T-cell (primary cell): ENCODE results near the gene RAB1A. TPM values are rescaled to one million over a fixed set of nuclear protein-coding genes. Genes with fewer than 3 reads are reported as not detected.
A peak's percentile ranks its signal among the peaks of the same experiment; 100 is the strongest.

ENCODE experiments used
- ATAC-seq, 4 experiments: fragments of 200-7000 bp in 3 of 4; fragments of 150-1000 bp in 1 of 4; cut with Tn5 transposase; replicated peaks in 1 of 4; 1 replicate in 3 of 4; 2 replicates in 1 of 4; pipeline ENCODE4 v1.10.0; 2021; ENCODE audit warnings: moderate library complexity in 3 of 4, mild to moderate bottlenecking in 2 of 4, moderate number of reproducible peaks in 1 of 4
- CTCF ChIA-PET, 2 donors: fragments of 300-600 bp; sonication (Branson Sonifier 250); formaldehyde crosslinking; loops; one replicate each; lab custom pipeline; 2022; ENCODE audit warnings: antibody characterized with exemption in 2 of 2; lab: Charles Lee
- POLR2A ChIA-PET, 2 donors: fragments of 300-600 bp; sonication (Branson Sonifier 250); formaldehyde crosslinking; loops; one replicate each; lab custom pipeline; 2022; ENCODE audit warnings: antibody characterized with exemption in 2 of 2; lab: Charles Lee
- DNase-seq, 35 experiments: peaks; one replicate each; pipeline versions ENCODE4 v3.0.0 to v3.0.0-alpha.2; 2013 to 2023
- H3K27ac ChIP-seq: one replicate; pipeline ENCODE4 v1.5.1; 2013; ENCODE audit warnings: low read length
- H3K27me3 ChIP-seq, 2 experiments: replicated peaks in 1 of 2; 1 replicate in 1 of 2; 2 replicates in 1 of 2; pipeline versions ENCODE4 v1.6.1 to v1.7.0; 2013; ENCODE audit warnings: low read length in 1 of 2, mixed read lengths in 1 of 2; ENCODE audit not compliant: control insufficient read depth in 2 of 2, insufficient read depth in 2 of 2; ENCODE audit errors: extremely low read depth in 1 of 2
- H3K36me3 ChIP-seq, 2 donors: 1 replicate in 1 of 2; 2 replicates in 1 of 2; pipeline versions ENCODE4 v1.6.1 to v1.7.0; 2013; ENCODE audit warnings: low read length in 1 of 2; ENCODE audit not compliant: control insufficient read depth in 2 of 2, insufficient read depth in 1 of 2; ENCODE audit errors: extremely low read depth in 1 of 2
- H3K4me1 ChIP-seq, 2 experiments: 1 replicate in 1 of 2; 2 replicates in 1 of 2; pipeline versions ENCODE4 v1.6.1 to v1.7.0; 2013; ENCODE audit warnings: low read length in 2 of 2, mixed read lengths in 1 of 2; ENCODE audit not compliant: insufficient read depth in 2 of 2, control insufficient read depth in 1 of 2; ENCODE audit errors: extremely low read depth in 1 of 2
- H3K4me3 ChIP-seq, 2 donors: 1 replicate in 1 of 2; 2 replicates in 1 of 2; pipeline versions ENCODE4 v1.5.1 to v1.7.0; 2013; ENCODE audit warnings: mild to moderate bottlenecking in 2 of 2, low read length in 1 of 2, moderate library complexity in 1 of 2; ENCODE audit not compliant: control insufficient read depth in 1 of 2; ENCODE audit errors: extremely low read depth in 1 of 2
- H3K9me3 ChIP-seq: 2 replicates; pipeline ENCODE4 v1.7.0; 2013
- H3K27ac Mint-ChIP-seq, 2 donors: one replicate each; pipeline ENCODE4 v1.8.0; 2020 to 2021; ENCODE audit warnings: mild to moderate bottlenecking in 2 of 2, mixed read lengths in 2 of 2
- H3K27me3 Mint-ChIP-seq, 2 donors: one replicate each; pipeline ENCODE4 v1.8.0; 2021 to 2022; ENCODE audit warnings: mixed read lengths in 2 of 2
- H3K36me3 Mint-ChIP-seq: one replicate; pipeline ENCODE4 v1.8.0; 2021; ENCODE audit warnings: mixed read lengths
- H3K4me1 Mint-ChIP-seq, 3 donors: one replicate each; pipeline ENCODE4 v1.8.0; 2020 to 2022; ENCODE audit warnings: mixed read lengths in 3 of 3, mild to moderate bottlenecking in 1 of 3
- H3K4me3 Mint-ChIP-seq, 3 donors: one replicate each; pipeline ENCODE4 v1.8.0; 2020 to 2022; ENCODE audit warnings: mild to moderate bottlenecking in 3 of 3, mixed read lengths in 3 of 3, moderate library complexity in 3 of 3
- H3K9me3 Mint-ChIP-seq, 3 donors: one replicate each; pipeline ENCODE4 v1.8.0; 2020 to 2022; ENCODE audit warnings: mixed read lengths in 3 of 3
- WGBS: methylation state at CpG from one replicate; pipeline ENCODE4 v1.1.5; 2013; ENCODE audit warnings: missing lambda C conversion rate; ENCODE audit not compliant: insufficient coverage; 5-methylcytosine and 5-hydroxymethylcytosine counted together
- total RNA-seq, 35 experiments: library from RNA in 6 of 35; stranded (reverse) in 6 of 35; fragments of 120-200 nt in 1 of 35; gene quantifications; one replicate each; pipeline versions ENCODE4 v1.2.1 to v1.2.4 and lab custom pipeline; 2013 to 2026

Gene RAB1A
- total RNA-seq, 5 donors from 2014 or later (not counting 1 experiment from before 2014, with no cell fraction given) = 39.1 to 54.3 (median 42.6) TPM

GRCh38 chr2:65122313-65122712 is 7.6 kb downstream of the RAB1A start:
- POLR2A ChIA-PET = interaction anchor here (0.5 to 0.6 kb wide), 4 partner anchors 10 to 795 kb away, joined by 3 to 4 read pairs (median 3); no protein-coding TSS in a partner anchor
- peaks cover 13% of the 10 kb centered on the region for H3K36me3 Mint-ChIP-seq
- Histone ChIP-seq H3K4me1 (peaks cover 15 to 57% of the 10 kb centered on the region in 2 experiments), H3K4me3 (no peak overlapping the region), H3K27me3 (no peaks in the 10 kb centered on the region), H3K36me3 (peaks cover 2 to 4% of the 10 kb centered on the region in 2 donors), H3K9me3 (no peaks in the 10 kb centered on the region), H3K27ac (no peak overlapping the region)
- H3K27ac Mint-ChIP-seq = no peak overlapping the region
- H3K27me3 Mint-ChIP-seq = no peaks in the 10 kb centered on the region
- no peaks in the 10 kb centered on the region for H3K9me3 Mint-ChIP-seq
- peaks cover 76 to 81% (median 80%) of the 10 kb centered on the region in 3 donors for H3K4me1 Mint-ChIP-seq
- WGBS = 40% methylated on average over 1 of the region's 7 CpGs
- DNase-seq = no peak
- CTCF ChIA-PET = interaction anchor here (0.6 to 0.9 kb wide), 7 partner anchors 17 to 1530 kb away, joined by 3 to 7 read pairs (median 5); no protein-coding TSS in a partner anchor
- H3K4me3 Mint-ChIP-seq = peak overlapping the region in 1 of 3 donors; percentile 39
- peak in 1 of 4 experiments; percentile 21 for ATAC-seq

- Mint-ChIP-seq H3K4me3 (peak overlapping the region in 1 of 3 donors; percentile 41), H3K4me1 (peaks cover 79 to 80% (median 79%) of the 10 kb centered on the region in 3 donors), H3K36me3 (peaks cover 14% of the 10 kb centered on the region), H3K27ac (peak overlapping the region in 1 of 2 donors; percentile 3), H3K9me3 (no peaks in the 10 kb centered on the region), H3K27me3 (no peaks in the 10 kb centered on the region)
- 100% methylated on average over 1 of the region's 5 CpGs for WGBS
- ATAC-seq = peak in 1 of 4 experiments; percentile 19
- Histone ChIP-seq H3K27ac (no peak overlapping the region), H3K36me3 (peaks cover 2 to 4% of the 10 kb centered on the region in 2 donors), H3K4me3 (no peak overlapping the region), H3K4me1 (peaks cover 7 to 60% of the 10 kb centered on the region in 2 experiments), H3K9me3 (no peaks in the 10 kb centered on the region), H3K27me3 (no peaks in the 10 kb centered on the region)
- CTCF ChIA-PET = interaction anchor here (0.6 to 0.7 kb wide), 7 partner anchors 21 to 804 kb away, joined by 3 to 8 read pairs (median 5); no protein-coding TSS in a partner anchor
- no peak for DNase-seq
- POLR2A ChIA-PET = interaction anchor here (0.6 kb wide), 5 partner anchors 8 to 1467 kb away, joined by 4 to 7 read pairs (median 5); partner anchors contain the start of gene RAB1A (in 1 of the 2)
Measured at GRCh38 chr2:65120990-65121693, 8.8 kb downstream of the RAB1A start.

- ChIA-PET CTCF (interaction anchor here in 1 of 2 donors (1.6 kb wide), 1 partner anchor 9 kb away, joined by 4 read pairs; no protein-coding TSS in a partner anchor), POLR2A (no interaction called here)
- peak overlapping the region in 1 of 3 donors; percentile 30 for H3K4me3 Mint-ChIP-seq
- Histone ChIP-seq H3K36me3 (peaks cover 2 to 5% of the 10 kb centered on the region in 2 donors), H3K4me1 (peaks cover 2 to 36% of the 10 kb centered on the region in 2 experiments), H3K4me3 (no peak overlapping the region), H3K27me3 (no peaks in the 10 kb centered on the region), H3K27ac (no peak overlapping the region), H3K9me3 (no peaks in the 10 kb centered on the region)
- no peaks in the 10 kb centered on the region for H3K27me3 Mint-ChIP-seq
- DNase-seq (no peak), ATAC-seq (no peak)
- H3K9me3 Mint-ChIP-seq = peaks cover 0 to 4% (median 0%) of the 10 kb centered on the region in 3 donors
- H3K27ac Mint-ChIP-seq = no peak overlapping the region
- peaks cover 18% of the 10 kb centered on the region for H3K36me3 Mint-ChIP-seq
- peaks cover 72 to 77% (median 77%) of the 10 kb centered on the region in 3 donors for H3K4me1 Mint-ChIP-seq
Measured at GRCh38 chr2:65116645-65117044, 13.3 kb downstream of the RAB1A start.

- peaks cover 0 to 7% of the 10 kb centered on the region in 2 donors for H3K36me3 ChIP-seq
- no peaks in the 10 kb centered on the region for H3K27me3 ChIP-seq
- no peaks in the 10 kb centered on the region for H3K9me3 ChIP-seq
- no peaks in the 10 kb centered on the region for H3K27me3 Mint-ChIP-seq
- no peak overlapping the region for H3K27ac Mint-ChIP-seq
- no peak overlapping the region for H3K27ac ChIP-seq
- peaks cover 73 to 77% (median 74%) of the 10 kb centered on the region in 3 donors for H3K4me1 Mint-ChIP-seq
- peaks cover 0 to 4% (median 0%) of the 10 kb centered on the region in 3 donors for H3K9me3 Mint-ChIP-seq
- peaks cover 15% of the 10 kb centered on the region for H3K36me3 Mint-ChIP-seq
- ChIA-PET CTCF (no interaction called here), POLR2A (interaction anchor here in 1 of 2 donors (0.5 kb wide), 1 partner anchor 14 kb away, joined by 3 read pairs; no protein-coding TSS in a partner anchor)
- ATAC-seq = no peak
- no peak for DNase-seq
- H3K4me1 ChIP-seq = peaks cover 0 to 33% of the 10 kb centered on the region in 2 experiments
- peak overlapping the region in 1 of 3 donors; percentile 22 for H3K4me3 Mint-ChIP-seq
- no peak overlapping the region for H3K4me3 ChIP-seq
Measured at GRCh38 chr2:65114921-65115320, 15.0 kb downstream of the RAB1A start.

- peaks cover 72 to 77% (median 73%) of the 10 kb centered on the region in 3 donors for H3K4me1 Mint-ChIP-seq
- ChIA-PET CTCF (interaction anchor here in 1 of 2 donors (0.7 to 1.1 kb wide), 2 partner anchors 49 kb away, joined by 3 read pairs; no protein-coding TSS in a partner anchor), POLR2A (interaction anchor here in 1 of 2 donors (0.6 kb wide), 2 partner anchors 12 to 20 kb away, joined by 3 to 7 read pairs; no protein-coding TSS in a partner anchor)
- peak in 1 of 4 experiments; percentile 31 for ATAC-seq
- H3K9me3 Mint-ChIP-seq = peaks cover 0 to 4% (median 0%) of the 10 kb centered on the region in 3 donors
- no peak for DNase-seq
- Histone ChIP-seq H3K27ac (no peak overlapping the region), H3K36me3 (peaks cover 0 to 7% of the 10 kb centered on the region in 2 donors), H3K4me1 (peaks cover 0 to 29% of the 10 kb centered on the region in 2 experiments), H3K4me3 (no peak overlapping the region), H3K9me3 (no peaks in the 10 kb centered on the region), H3K27me3 (no peaks in the 10 kb centered on the region)
- no peak overlapping the region for H3K27ac Mint-ChIP-seq
- H3K27me3 Mint-ChIP-seq = no peaks in the 10 kb centered on the region
- peak overlapping the region in 1 of 3 donors; percentile 32 for H3K4me3 Mint-ChIP-seq
- peaks cover 18% of the 10 kb centered on the region for H3K36me3 Mint-ChIP-seq
- whole genome bisulfite sequencing = no CpG with 5 or more reads among the region's 2 CpGs
Measured at GRCh38 chr2:65113816-65114215, 16.1 kb downstream of the RAB1A start.

GRCh38 chr2:65113229-65113628 is 16.7 kb downstream of the RAB1A start:
- H3K4me3 Mint-ChIP-seq = no peak overlapping the region
- POLR2A ChIA-PET = interaction anchor here in 1 of 2 donors (0.6 kb wide), 2 partner anchors 12 to 20 kb away, joined by 3 to 7 read pairs; no protein-coding TSS in a partner anchor
- ATAC-seq = no peak

More at GRCh38 chr2:65113229-65113628, 16.7 kb downstream of the RAB1A start:
- H3K4me1 ChIP-seq = peaks cover 0 to 24% of the 10 kb centered on the region in 2 experiments
- H3K9me3 Mint-ChIP-seq = peaks cover 0 to 4% (median 0%) of the 10 kb centered on the region in 3 donors
- no peak for DNase-seq
- H3K27me3 ChIP-seq = no peaks in the 10 kb centered on the region
- H3K4me3 ChIP-seq = no peak overlapping the region
- H3K36me3 ChIP-seq = peaks cover 0 to 6% of the 10 kb centered on the region in 2 donors
- H3K27ac ChIP-seq = no peak overlapping the region
- H3K9me3 ChIP-seq = no peaks in the 10 kb centered on the region
- no peaks in the 10 kb centered on the region for H3K27me3 Mint-ChIP-seq
- CTCF ChIA-PET = interaction anchor here (0.6 to 1.1 kb wide), 2 partner anchors 47 to 48 kb away, joined by 3 to 4 read pairs; no protein-coding TSS in a partner anchor
- H3K36me3 Mint-ChIP-seq = peaks cover 18% of the 10 kb centered on the region
- no peak overlapping the region for H3K27ac Mint-ChIP-seq
- WGBS = 100% methylated on average over 3 of the region's 4 CpGs
- H3K4me1 Mint-ChIP-seq = peaks cover 71 to 74% (median 72%) of the 10 kb centered on the region in 3 donors
